ENCODE measurements around the gene SLC2A13.
"Not testable (repeated sequence)": the region's sequence is repeated elsewhere in the genome, so short reads cannot be mapped to it uniquely, and the experiment has no call there.

Gene SLC2A13

GRCh38 chr12:39860695-39861094, 245.2 kb downstream of the SLC2A13 start:
- no peak for DNase-seq

GRCh38 chr12:39853003-39853402, 252.9 kb downstream of the SLC2A13 start:
- no peak for DNase-seq

- no peak for DNase-seq
Measured at GRCh38 chr12:39852346-39852745, 253.5 kb downstream of the SLC2A13 start.

GRCh38 chr12:39848218-39848617, 257.7 kb downstream of the SLC2A13 start:
- DNase-seq, result not testable (repeated sequence)

- no peak for DNase-seq
Measured at GRCh38 chr12:39846971-39847650, 258.8 kb downstream of the SLC2A13 start.

GRCh38 chr12:39846304-39846703, 259.6 kb downstream of the SLC2A13 start:
- DNase-seq, result no peak

- no peak for DNase-seq
Measured at GRCh38 chr12:39840422-39840821, 265.5 kb downstream of the SLC2A13 start.

DNA sequence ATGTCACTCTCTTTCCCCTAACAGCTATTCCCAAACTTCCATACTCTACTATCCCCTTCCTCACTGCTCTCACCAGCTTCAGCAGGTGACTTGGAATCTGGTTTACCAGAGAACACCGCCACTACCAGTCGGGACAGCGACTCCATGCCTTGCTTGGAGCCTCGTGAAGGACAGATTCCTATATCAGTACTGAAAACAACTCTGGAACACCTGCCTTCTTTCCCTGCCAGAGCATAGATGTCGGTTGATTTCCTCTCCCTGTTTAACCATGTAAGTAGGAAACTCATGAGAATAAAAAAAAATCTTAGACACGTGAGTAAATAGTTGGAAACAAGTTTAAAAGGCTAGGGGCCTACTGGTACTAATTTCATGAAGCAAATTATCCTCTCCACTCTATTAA, 266.8 kb downstream of the SLC2A13 start:
- no peak for DNase-seq

GRCh38 chr12:39835517-39836489, 270.1 kb downstream of the SLC2A13 start:
- no peak for DNase-seq

GRCh38 chr12:39831587-39832315, 274.1 kb downstream of the SLC2A13 start:
- DNase-seq, result no peak

GRCh38 chr12:39830852-39831520, 274.9 kb downstream of the SLC2A13 start:
- DNase-seq, result no peak

GRCh38 chr12:39830171-39830570, 275.7 kb downstream of the SLC2A13 start:
- DNase-seq, result no peak

- no peak for DNase-seq
Measured at GRCh38 chr12:39824505-39825212, 281.2 kb downstream of the SLC2A13 start.

- no peak for DNase-seq
Measured at GRCh38 chr12:39816671-39817185, 289.2 kb downstream of the SLC2A13 start.

GRCh38 chr12:39815746-39816145, 290.1 kb downstream of the SLC2A13 start:
- no peak for DNase-seq

GRCh38 chr12:39814626-39815025, 291.3 kb downstream of the SLC2A13 start:
- DNase-seq, result no peak

DNA sequence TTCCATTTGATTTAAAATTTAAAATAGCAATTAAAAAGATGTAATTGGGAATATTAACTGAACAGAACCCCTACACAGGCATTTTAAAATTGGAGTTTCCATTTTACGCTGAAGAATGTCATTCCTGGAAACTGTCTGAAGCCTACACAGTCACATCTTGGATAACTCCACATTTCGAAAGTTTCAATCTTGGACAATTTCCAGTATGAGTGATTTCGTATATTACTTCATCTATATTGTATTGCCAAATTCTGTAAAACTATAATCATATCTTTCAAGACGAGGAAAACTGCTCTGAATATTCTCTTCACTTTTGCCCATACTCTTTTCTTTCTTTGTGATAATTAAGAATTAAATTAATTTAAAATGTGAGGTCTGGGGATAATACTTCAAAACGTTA, 292.1 kb downstream of the SLC2A13 start:
- no peak for DNase-seq

- not testable (repeated sequence) for DNase-seq
Measured at GRCh38 chr12:39812456-39812855, 293.4 kb downstream of the SLC2A13 start.

- DNase-seq, result no peak
Measured at GRCh38 chr12:39807043-39807442, 298.8 kb downstream of the SLC2A13 start.

DNA sequence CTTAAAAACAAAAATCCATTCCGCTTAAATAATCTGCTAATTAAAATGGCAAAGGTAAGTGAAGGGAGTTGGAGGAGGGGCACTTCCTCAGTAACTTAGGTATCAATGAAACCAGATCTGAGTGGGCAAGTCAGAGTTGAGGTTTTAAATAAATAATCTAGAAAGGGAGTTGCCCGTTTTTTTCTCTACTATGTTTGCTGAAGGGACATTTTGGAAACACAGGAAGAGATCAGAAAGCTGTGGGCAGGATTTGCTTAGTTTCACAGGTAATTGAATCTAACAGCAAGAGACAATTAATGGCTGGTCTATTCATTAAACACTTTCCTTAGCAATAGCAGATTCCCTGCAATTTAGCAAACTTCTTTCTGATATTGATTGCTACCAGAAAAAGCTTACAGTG, 300.2 kb downstream of the SLC2A13 start:
- no peak for DNase-seq

DNA sequence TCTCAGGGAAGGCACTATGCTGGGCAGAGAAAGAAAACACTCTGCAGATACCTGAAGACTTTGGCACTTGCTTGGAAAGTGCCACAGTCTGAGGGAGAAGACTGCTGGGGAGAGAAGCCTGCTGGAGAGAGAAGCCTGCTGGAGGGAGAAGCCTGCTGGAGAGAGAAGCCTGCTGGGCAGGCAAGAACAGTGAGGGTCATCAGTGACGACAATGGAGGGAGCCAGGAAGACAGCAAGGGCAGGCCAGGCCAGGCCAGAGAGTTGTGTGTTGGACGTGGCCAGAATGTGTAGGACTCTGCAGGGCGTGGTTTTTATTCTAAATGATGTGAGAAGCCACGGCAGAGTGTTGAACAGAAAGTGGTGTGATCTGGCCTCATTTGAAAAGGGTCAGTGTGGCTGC, 301.0 kb downstream of the SLC2A13 start:
- DNase-seq, result no peak

DNA sequence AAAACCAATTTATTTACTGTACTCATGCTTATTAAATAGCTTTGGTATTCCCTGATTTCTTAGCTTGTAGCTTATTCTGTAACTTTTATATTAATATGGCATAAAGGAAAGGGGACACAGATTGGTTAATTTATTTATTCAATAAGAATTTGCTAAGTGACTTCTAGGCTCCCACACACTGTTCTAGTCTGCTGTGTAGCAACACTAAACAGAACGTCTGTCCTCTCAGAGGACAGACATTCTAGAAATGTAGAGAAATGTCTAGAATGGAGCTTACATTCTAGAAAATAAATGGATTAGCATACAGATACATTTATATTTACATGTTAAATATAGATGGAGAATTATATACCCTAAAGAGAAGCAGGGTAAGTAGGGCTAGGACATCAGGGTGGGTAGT, 301.4 kb downstream of the SLC2A13 start:
- DNase-seq, result no peak

Data from activated CD4-positive, alpha-beta T cell treated with anti-CD3 and anti-CD28 coated beads, Interleukin-2, Interleukin-6, amounts not matched to agents 100 ng/mL and 50 ng/mL, durations not matched to agents 16 hours and 8 hours (primary cell).